Measurements from ENCODE around the gene CHD5.
A peak's percentile ranks its signal among the peaks of the same experiment; 100 is the strongest.

Gene CHD5

GRCh38 chr1:6052543-6053205 is 127.4 kb downstream of the CHD5 start:
- peak; percentile 26 to 44 for DNase-seq

Measured in activated CD4-positive, alpha-beta T cell treated with anti-CD3 and anti-CD28 coated beads, Interleukin-2, amount 50 U/mL, for 48 hours (primary cell).